CD4-positive, alpha-beta T cell treated with Interleukin-6 at 100 ng/mL for 8 hours (primary cell): Measurements from ENCODE around the gene SLC6A19.

ENCODE experiments used
- DNase-seq: peaks from one replicate; pipeline ENCODE4 v3.0.0-alpha.2; 2020; ENCODE audit warnings: mixed read lengths, low spot score

The SLC6A19 gene

DNA sequence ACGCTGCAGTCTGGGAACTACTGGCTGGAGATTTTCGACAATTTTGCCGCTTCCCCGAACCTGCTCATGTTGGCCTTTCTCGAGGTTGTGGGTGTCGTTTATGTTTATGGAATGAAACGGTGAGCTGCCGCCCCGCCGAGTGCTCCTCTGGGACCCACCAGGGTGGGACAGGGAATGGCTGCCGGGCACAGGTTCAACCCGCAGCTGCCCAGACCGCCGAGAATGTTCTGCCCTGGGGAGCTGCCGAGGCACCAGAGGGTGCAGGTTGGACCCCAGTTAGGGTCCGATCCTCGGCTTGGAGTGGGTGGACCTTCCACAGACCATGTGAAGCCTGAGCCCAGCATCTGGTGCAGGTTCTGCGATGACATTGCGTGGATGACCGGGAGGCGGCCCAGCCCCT, 42.9 kb downstream of the SLC6A19 start:
- no peak for DNase-seq

DNA sequence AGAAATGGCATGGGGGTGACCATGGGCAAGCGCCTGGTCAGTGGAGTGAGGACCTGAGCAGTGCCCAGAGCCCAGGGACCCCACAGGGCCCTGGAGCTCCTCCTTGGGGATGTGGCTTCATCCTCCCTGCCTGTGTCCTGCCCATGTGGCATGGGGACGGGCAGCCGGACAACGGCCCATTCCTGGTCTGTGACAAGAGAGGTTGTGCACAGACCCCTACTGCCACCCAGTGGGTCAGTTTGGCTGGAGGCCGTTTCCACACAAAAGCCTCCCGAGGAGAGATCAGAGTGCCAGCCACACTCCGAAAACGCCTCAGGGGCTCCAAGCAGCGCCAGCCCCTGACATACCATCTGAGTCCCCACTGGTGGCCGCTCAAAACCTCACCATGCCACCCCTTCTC, 43.6 kb downstream of the SLC6A19 start:
- no peak for DNase-seq

DNA sequence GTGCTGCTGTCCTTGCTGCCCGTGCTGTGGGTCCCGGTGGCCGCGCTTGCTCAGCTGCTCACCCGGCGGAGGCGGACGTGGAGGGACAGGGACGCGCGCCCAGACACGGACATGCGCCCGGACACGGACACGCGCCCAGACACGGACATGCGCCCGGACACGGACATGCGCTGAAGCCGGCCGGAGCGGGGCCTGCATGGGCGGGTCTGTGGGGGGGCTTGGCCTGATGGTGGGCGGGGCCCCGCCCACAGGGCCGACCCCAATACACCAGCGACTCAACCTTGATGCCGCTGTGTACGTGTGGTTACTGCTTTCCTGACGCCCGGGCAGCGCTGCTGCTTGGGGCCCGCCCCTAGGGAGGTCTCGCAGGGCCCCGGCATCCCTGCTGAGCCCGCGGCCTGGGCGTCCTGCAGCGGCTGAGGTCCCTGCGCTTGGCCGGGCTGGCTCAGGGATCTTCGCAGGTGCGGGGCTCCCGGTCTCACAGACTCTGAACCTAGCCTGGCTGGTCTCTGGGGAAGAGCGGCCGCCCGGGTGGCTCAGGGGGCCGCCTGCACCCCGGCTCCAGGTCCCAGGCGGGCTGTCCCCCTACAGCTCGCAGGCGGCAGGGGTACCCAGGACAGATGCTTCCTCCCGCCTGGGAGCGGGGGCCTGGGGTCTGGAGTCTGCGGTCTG, 44.6 kb downstream of the SLC6A19 start:
- no peak for DNase-seq

DNA sequence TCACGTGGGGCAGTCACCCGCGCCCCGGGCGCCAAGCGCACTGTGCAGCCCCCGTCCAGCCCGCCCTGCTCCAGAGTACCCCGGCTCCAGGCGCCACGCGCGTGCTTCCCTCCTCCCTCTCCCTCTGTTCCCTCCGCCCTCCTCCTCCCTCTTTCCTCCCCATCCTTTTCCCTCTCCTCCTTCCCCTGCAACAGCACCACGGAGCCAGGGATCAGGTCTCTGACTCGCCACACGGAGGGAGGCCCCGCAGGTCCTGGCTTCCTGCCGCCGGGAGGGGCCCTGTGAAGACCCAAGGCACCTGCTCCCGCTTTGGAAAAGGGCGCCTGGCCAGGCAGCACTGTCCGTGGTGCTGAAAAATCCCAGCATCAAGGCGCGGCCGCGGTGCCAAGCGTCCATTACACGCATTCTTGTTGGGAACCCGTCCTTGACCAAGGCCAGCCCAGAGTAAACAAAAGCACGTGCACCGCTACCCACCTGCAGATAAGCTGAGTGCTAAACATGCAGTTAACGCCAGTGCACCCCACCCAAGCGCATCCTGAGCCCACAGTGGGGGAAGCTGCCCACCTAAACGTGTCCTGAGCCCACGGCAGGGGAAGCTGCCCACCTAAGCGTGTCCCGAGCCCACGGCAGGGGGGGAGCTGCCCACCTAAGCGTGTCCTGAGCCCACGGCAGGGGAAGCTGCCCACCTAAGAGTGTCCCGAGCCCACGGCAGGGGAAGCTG, 45.5 kb downstream of the SLC6A19 start:
- no peak for DNase-seq

DNA sequence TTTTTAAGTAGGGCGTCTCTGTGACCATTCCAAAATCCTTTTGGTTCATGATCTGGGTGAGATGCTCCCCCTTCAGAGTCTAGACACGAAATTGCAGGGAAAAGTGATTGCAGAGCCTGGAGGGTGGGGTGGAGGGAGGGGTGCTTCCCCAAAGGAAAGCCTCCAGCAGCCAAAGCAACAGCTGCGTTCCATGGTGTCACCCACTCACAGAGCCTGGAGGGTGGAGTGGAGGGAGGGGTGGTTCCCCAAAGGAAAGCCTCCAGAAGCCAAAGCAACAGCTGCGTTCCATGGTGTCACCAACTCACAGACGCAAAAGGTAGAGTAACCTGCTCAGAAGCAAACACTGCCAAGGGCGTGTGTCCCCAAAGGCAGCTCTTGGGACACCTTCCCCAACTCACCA, 46.4 kb downstream of the SLC6A19 start:
- no peak for DNase-seq

DNA sequence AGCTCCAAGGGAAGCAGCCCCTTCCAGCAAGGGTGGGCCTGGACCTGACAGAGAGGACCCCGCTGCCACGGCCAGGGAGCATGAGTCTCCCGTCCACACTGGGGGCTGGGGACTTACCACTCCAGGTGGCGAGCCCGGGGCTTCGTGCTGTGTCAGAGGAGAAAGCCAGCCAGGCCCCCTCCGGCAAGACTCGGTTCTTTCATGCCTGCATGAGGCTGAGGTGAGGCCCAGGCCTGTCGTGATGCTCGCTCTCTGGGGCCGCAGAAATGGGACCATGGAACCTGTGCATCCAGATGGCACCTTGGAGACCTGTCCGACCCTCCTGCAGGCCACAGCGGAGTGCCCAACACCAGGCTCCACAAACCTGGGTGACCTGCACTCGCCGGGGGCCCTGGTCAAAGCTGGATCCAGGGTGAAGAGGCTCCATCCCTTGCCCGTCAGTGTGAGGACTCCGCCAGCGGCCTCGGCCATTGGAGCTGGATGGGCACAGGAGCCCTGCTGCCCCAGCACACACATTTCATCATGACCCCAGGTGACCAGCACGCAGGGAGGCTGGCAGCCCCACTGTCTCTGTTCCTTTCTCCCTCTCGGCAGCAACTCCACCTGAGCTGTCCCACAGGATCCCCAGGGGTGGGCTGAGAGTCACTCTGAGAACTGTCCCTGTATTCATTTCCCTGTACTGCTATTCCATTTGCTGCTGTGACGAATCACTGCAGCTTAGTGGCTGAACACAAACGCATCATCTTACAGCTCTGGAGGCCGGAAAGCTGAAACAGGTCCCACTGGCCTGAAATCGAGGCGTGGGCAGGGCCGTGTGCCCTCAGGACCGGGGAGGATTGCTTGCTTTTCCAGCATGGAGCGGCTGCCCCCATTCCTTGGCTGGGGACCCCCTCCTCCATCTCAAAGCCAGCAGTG, 48.2 kb downstream of the SLC6A19 start:
- no peak for DNase-seq

DNA sequence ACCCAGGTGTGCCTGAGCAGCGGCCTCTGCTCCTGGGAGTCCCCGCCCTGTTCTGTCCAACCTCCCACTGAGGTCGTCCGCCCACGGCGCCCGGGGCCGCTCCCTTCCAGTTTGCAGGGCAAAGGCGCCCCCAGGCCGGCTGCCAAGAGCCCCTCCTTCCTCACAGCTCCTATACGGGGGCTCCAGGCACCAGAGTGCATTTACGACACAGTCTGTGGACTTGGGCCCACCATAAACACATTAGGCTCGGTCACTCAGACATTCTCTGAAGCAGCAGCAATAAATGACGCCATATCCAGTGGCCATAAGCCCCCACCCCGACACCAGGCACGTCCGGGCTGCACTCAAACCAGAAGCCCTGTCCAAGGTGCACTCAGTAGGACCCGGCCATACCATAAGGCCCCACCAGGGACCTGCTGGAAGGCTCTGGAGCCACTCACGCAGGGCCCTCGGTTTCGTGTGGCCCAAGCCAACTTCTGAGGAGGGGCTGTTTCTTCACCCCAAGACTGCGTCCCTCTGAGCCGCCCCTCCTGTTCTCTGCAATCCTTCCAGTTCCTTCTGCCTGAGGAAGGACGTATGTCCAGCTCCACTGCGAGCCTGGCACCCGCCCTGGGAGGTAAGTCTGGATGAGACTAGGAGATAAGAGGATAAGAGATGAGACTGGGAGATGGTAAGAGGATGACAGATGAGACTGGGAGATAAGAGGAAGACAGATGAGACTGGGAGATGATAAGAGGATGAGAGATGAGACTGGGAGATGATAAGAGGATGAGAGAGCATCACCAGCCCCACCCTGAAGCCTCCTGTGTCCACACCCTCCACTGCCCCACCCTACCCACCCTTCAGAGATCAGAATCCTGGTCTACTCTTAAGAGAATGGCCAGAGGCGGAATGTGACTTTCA, 50.5 kb downstream of the SLC6A19 start:
- DNase-seq: no peak

DNA sequence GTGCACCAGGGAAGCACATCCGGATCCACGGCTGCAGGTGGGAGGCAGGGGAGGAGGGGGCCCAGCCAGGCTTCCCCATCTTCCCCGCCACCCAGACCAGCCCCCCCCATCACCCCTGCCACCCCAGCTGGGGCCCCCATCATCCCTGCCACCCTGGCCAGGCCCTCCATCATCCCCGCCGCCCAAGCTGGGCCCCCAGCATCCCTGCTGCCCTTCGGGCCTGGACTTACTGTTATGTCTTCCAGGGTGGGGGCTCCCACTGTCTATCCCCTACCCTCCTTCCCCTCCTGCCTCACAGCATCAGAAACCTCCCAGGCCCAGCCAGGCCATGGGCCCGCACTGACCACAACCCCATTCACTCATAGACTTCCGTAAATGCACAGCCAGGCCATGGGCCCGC, 51.3 kb downstream of the SLC6A19 start:
- no peak for DNase-seq

DNA sequence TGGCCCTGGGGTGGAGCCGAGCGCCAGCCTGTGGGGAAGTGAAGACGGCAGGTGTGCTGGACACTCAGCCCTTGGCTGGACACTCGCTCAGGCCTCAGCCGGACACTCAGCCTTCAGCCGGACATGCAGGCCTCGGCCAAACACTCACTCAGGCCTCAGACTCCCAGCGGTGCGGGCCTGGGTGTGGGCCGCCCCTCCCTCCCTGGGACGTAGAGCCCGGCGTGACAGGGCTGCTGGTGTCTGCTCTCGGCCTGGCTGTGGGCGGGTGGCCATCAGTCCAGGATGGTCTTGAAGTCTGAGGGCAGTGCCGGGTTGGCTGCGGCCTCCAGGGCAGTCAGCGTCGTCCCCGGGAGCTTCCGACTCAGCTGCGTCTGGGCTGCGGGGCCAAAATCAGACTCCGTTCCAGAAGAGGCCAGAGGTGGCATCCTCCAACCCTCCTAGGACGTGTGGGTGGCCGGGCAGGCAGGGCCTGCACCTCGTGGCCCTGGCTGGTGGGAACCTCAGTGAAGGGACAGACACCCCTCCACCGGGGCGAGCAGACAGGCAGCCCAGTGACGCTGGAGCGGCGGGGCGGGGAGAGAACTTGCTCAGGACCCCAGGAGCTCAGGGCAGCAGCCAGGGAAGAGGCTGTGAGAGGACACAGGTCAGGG, 52.2 kb downstream of the SLC6A19 start:
- no peak for DNase-seq

DNA sequence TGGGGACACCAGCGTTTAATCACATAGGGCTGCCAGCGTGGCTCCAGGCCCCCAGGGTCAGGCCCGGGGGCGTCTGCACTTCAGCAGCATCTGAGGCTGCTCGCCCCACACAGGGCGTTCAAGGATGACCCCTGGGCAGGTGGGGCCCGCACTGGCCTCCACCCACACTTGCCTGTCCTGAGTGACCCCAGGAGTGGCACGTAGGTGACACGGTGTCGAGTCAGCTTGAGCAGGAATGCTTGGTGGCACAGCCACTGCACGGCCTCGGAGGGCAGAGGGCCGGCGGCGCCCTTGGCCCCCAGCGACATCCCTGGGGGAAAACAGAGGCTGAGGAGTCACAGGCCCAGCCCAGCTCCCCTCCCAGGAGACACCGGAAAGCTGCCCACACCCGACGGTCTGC, 52.8 kb downstream of the SLC6A19 start:
- no peak for DNase-seq

DNA sequence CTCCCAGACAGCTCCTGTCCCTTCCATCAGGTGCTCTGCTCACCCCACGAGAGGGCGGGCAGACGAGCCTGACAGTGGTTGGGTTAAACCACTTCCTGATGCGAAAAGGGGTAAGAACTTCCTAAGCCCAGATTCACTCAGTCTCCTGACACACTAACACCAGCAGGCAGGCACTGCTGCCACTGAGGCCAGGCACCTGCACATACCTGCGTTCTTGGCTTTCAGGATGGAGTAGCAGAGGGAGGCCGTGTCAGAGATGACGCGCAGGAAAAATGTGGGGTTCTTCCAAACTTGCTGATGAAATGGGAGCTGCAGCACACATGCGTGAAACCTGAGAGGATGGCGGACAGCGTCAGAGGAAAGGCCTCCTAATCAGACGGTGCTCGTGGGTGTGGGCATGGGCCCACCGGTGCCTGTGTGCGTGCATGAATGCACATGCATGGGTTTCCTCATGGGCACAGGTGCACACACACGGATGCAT, 53.7 kb downstream of the SLC6A19 start:
- DNase-seq: peak; percentile 60

DNA sequence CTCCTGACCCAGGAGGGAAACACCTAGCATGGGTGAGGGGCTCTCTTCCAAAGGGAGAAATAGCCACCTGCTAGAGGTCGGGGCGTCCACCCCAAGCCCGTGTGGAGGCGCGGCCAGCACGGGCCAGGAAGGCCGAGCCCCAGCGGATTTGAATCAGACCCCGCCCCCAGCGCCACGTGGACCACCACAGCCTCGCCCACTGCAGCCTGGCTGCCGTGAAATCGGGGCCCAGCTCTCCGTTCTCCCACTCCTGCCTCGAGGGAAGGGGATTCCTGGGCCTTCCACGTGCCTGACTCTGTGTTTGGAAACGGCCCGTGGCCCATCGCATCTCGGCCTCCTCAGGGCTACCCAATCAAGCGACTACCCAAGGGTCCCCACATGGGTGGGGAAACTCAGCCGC, 55.4 kb downstream of the SLC6A19 start:
- no peak for DNase-seq

DNA sequence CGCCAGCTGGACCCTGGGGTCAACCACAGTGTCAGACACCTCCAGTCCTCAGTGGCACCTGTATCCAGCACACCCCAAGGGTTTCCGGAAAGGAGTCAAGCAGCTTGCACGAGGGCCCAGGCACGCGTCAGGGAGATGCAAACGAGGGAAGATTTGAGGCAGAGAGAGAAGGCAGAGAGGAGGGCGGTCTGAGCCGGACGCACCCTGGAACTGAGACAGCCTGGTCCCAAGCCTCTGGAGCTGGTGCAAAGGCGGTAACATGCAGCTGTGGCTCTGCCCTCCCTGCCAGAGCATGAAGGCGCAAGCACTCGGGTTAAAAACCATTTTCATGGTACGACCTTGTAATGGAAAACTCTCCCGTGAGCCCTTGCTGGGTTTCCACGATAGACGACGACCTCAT, 56.0 kb downstream of the SLC6A19 start:
- DNase-seq: no peak

DNA sequence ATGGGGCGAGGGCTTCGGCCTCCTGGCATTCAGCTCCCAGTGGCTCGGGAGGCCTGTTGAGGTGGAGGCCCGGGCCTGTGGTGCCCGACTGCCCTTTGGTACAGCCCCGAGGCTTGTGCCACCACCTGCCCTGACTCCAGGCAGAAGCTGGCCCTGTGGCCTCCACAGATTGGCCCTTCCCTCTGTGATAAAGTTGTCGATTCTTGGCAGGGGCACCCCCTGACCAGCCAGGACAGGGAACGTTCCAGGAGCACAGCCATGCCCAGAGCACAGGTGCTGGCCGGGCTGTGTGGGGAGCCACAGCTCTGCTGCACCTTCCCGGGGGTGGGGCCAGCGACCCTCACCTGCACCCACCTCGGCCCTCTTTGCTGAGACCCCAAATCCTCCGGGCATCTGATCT, 56.4 kb downstream of the SLC6A19 start:
- DNase-seq: no peak

DNA sequence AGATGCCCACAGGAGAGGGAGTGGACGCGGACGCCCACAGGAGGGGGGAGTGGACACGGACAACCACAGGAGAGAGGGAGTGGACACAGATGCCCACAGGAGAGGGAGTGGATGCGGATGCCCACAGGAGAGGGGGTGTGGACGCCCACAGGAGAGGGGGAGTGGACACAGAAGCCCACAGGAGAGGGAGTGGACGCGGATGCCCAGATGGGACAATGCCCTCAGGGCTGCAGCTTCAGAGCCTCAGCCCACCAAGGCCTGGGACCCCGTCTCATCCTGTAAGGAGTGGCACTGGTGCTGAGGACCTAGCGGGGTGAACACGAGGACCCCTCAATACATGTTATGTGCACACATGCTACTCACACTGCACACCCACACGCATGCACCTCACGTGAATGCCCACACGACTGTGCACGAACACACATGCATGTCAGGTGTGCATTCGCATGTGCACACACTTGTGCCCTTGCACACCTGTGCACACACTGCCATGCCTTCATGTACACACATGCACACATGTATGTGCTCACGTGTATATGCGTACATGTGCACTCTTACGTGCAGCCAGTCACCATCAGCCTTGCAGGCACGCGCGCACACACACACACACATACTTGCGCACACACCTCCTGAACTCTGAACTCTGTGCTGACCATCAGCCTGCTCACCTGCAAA, 58.5 kb downstream of the SLC6A19 start:
- DNase-seq: no peak

DNA sequence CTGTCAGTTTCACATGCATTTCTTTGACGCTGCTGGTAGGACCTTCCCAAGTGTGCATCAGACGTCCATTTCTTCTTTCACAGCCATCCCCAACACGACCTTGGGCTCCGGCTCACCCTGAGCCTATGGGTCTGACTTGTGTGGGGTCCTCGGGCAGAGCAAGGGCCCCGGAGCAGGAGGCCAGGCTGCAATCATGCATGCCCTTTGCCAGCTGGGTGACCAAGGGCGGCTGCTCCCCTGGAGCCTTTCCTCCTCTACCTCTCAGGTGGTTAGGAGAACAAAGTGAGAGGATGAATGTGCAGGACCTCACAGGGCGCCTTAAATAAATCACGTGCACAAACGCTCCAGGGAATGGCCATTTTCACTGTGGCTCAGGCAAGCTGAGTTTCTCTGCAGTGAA, 60.2 kb downstream of the SLC6A19 start:
- no peak for DNase-seq

DNA sequence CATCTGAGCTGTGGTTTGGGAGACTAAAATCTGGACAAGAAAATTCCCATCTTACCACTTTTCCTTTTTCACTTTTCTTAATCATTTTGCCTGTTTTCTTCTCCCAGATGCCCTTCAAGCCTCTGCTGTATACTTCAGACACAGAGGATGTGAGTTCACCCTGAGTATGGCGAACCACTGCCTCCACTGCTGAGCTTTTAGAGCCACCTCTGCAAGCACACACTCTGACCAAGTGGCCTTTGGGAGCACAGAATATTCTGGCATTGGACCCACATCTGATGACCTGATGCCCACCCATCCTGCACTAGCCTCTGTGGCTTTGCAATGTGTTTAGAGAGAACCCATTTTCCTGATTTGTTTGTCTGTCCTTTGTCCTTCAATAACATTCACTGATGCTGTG, 61.0 kb downstream of the SLC6A19 start:
- no peak for DNase-seq

DNA sequence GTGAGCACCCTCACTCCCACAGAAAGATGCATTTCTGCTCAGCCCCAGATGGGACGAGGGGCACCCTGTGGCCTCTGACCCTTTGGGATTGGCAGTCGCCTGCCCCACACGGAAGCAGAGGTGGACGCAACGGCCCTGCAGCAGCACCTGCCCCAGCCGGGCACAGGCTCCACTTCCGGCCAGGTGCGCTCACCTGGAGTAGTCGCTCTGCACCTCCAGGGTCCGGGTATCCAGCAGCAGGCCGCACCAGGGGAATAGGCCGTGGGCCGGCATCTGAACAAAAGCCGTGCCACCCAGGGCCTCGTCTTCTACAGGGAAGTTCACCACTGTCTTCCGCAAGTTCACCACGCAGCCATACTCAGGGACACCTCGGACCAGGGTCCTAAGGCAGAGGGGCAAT, 62.8 kb downstream of the SLC6A19 start:
- no peak for DNase-seq

DNA sequence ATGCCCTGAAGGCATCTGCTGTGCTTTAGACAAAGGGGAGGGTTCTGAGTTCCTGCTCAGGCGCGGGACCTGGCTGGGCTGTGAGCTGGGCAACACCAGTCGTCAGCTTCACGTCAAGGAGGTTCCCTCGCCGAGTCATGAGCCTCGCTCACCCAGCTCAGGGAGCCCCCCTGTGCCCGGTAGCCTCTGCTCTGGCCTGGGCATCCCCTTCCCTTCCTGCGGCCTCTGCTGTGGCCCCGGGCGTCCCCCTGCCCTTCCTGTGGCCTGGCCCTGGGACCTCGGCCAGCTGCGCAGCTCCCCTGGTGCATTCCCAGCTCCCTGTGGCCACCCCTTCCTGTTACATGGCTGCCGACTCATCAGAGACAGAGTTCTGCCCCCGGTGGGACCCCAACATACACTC, 63.6 kb downstream of the SLC6A19 start:
- no peak for DNase-seq
